Neural progenitor cell (in vitro differentiated cells): ENCODE data around the gene CHRNA4. TPM values are rescaled to one million over a fixed set of nuclear protein-coding genes. Genes with fewer than 3 reads are reported as not detected.

ENCODE experiments used
- DNase-seq: peaks from one replicate; pipeline ENCODE4 v3.0.0-alpha.2; 2016; ENCODE audit warnings: low spot score
- H2AFZ ChIP-seq: fragments of 200-600 bp; sonication (generic); replicated peaks from 2 replicates; pipeline ENCODE4 v1.6.1; 2016; ENCODE audit warnings: antibody characterized with exemption
- H3F3A ChIP-seq: fragments of 200-600 bp; sonication (generic); 2 replicates; pipeline ENCODE4 v1.6.1; 2016; ENCODE audit warnings: antibody characterized with exemption, low read depth
- H3K27ac ChIP-seq: fragments of 200-600 bp; sonication (generic); 2 replicates; pipeline ENCODE4 v1.5.1; 2016; ENCODE audit warnings: mild to moderate bottlenecking
- H3K27me3 ChIP-seq: fragments of 200-600 bp; sonication (generic); 2 replicates; pipeline ENCODE4 v1.6.1; 2016; ENCODE audit warnings: mild to moderate bottlenecking, moderate library complexity
- H3K36me3 ChIP-seq: fragments of 200-600 bp; sonication (generic); 2 replicates; pipeline ENCODE4 v1.5.1; 2016
- H3K4me1 ChIP-seq: fragments of 200-600 bp; sonication (generic); 2 replicates; pipeline ENCODE4 v1.6.1; 2016; ENCODE audit warnings: mixed run types
- H3K4me2 ChIP-seq: fragments of 200-600 bp; sonication (generic); 2 replicates; pipeline ENCODE4 v1.6.1; 2016
- H3K4me3 ChIP-seq: fragments of 200-600 bp; sonication (generic); 2 replicates; pipeline ENCODE4 v1.5.1; 2016
- H3K79me2 ChIP-seq: fragments of 200-600 bp; sonication (generic); 2 replicates; pipeline ENCODE4 v1.6.1; 2016; ENCODE audit warnings: low read depth
- H3K9ac ChIP-seq: fragments of 200-600 bp; sonication (generic); 2 replicates; pipeline ENCODE4 v1.6.1; 2016
- H3K9me3 ChIP-seq: fragments of 200-600 bp; sonication (generic); 2 replicates; pipeline ENCODE4 v1.5.1; 2016; ENCODE audit warnings: low read depth
- H4K20me1 ChIP-seq: fragments of 200-600 bp; sonication (generic); 2 replicates; pipeline ENCODE4 v1.6.1; 2016; ENCODE audit warnings: low read depth
- H3K27ac Mint-ChIP-seq: 3 replicates; pipeline ENCODE4 v1.8.0; 2021; ENCODE audit warnings: mixed read lengths
- H3K27me3 Mint-ChIP-seq: 2 replicates; pipeline ENCODE4 v1.8.0; 2022; ENCODE audit warnings: low read depth, mild to moderate bottlenecking, inconsistent platforms, moderate library complexity, mixed read lengths; ENCODE audit not compliant: insufficient read depth
- H3K36me3 Mint-ChIP-seq: 3 replicates; pipeline ENCODE4 v1.8.0; 2021; ENCODE audit warnings: mixed read lengths
- H3K4me1 Mint-ChIP-seq: 3 replicates; pipeline ENCODE4 v1.8.0; 2021; ENCODE audit warnings: mixed read lengths
- H3K4me3 Mint-ChIP-seq: 3 replicates; pipeline ENCODE4 v1.8.0; 2021; ENCODE audit warnings: mild to moderate bottlenecking, moderate library complexity, mixed read lengths
- H3K9me3 Mint-ChIP-seq: 3 replicates; pipeline ENCODE4 v1.8.0; 2020; ENCODE audit warnings: mixed read lengths
- CTCF ChIP-seq: fragments of 200-600 bp; sonication (generic); IDR thresholded peaks from 2 replicates; pipeline ENCODE4 v1.5.1; 2017; ENCODE audit warnings: antibody characterized with exemption, mild to moderate bottlenecking
- EZH2 ChIP-seq: fragments of 200-600 bp; sonication (generic); IDR thresholded peaks from 2 replicates; pipeline ENCODE4 v1.6.1; 2017; ENCODE audit warnings: antibody characterized with exemption, mild to moderate bottlenecking, moderate library complexity
- EZH2phosphoT487 ChIP-seq: fragments of 200-600 bp; sonication (generic); IDR thresholded peaks from 2 replicates; pipeline ENCODE4 v1.6.1; 2017; ENCODE audit warnings: antibody characterized with exemption
- total RNA-seq: library from RNA; depleted of rRNA; stranded (reverse); fragments of >200 nt; gene quantifications from 2 replicates; pipeline ENCODE4 v1.2.3, GENCODE V29; 2015; ENCODE audit warnings: low replicate concordance

CHRNA4 gene
- total RNA-seq, 1 donor from 2014 or later: not detected

DNA sequence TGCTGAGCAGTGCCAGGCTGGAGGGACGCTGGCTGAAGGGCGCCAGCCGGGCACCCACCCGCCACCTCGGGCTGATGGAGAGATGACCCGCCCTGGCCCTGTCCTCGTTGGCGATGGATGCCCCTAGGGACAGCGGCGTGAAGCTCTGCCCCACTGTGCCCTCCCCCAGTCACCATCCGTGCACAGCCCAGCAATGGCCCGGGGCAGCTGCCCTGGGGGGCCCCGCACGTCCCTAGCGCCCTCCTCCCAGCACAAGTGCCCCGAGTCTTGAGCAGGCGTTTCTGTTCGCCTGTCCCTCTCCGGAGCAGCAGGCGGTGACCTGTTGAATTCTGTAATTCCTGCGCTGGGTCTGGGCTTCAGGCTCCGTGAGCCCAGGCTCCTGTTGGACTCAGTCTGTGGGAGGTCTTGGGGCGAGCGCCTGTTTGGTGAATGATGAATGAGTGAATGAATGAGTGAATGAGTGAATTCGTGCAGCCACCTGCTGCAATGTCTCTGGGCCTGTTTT lies 36.8 kb upstream of the CHRNA4 start:
- Histone ChIP-seq H2AFZ (no peak overlapping the region), H3K4me1 (peaks cover 9% of the 10 kb centered on the region), H4K20me1 (no peaks in the 10 kb centered on the region), H3K79me2 (no peaks in the 10 kb centered on the region), H3K27me3 (peaks cover 5% of the 10 kb centered on the region), H3K9me3 (no peaks in the 10 kb centered on the region), H3F3A (no peaks in the 10 kb centered on the region), H3K4me3 (no peak overlapping the region), H3K9ac (no peak overlapping the region), H3K4me2 (no peak overlapping the region), H3K36me3 (no peaks in the 10 kb centered on the region), H3K27ac (no peak overlapping the region)
- Mint-ChIP-seq H3K27me3 (peaks cover 15% of the 10 kb centered on the region), H3K36me3 (no peaks in the 10 kb centered on the region), H3K4me1 (peaks cover 19% of the 10 kb centered on the region), H3K9me3 (no peaks in the 10 kb centered on the region), H3K4me3 (no peak overlapping the region), H3K27ac (peak overlapping the region; percentile 60)
- TF ChIP-seq CTCF: no peak
- no peak for TF ChIP-seq EZH2
- TF ChIP-seq EZH2phosphoT487: no peak
- DNase-seq: no peak

GRCh38 chr20:63397155-63397843 lies 36.1 kb upstream of the CHRNA4 start:
- H3K36me3 ChIP-seq: no peaks in the 10 kb centered on the region
- H3F3A ChIP-seq: no peaks in the 10 kb centered on the region
- no peak overlapping the region for H3K27ac ChIP-seq
- Mint-ChIP-seq H3K9me3 (peaks cover 2% of the 10 kb centered on the region), H3K36me3 (no peaks in the 10 kb centered on the region), H3K27me3 (peaks cover 17% of the 10 kb centered on the region), H3K4me1 (peaks cover 19% of the 10 kb centered on the region), H3K27ac (no peak overlapping the region), H3K4me3 (no peak overlapping the region)
- no peaks in the 10 kb centered on the region for H3K79me2 ChIP-seq
- peaks cover 9% of the 10 kb centered on the region for H3K4me1 ChIP-seq
- no peaks in the 10 kb centered on the region for H3K9me3 ChIP-seq
- no peak overlapping the region for H3K4me2 ChIP-seq
- no peak for DNase-seq
- H3K27me3 ChIP-seq: peaks cover 5% of the 10 kb centered on the region
- H2AFZ ChIP-seq: no peak overlapping the region
- TF ChIP-seq EZH2phosphoT487 (no peak), EZH2 (no peak), CTCF (no peak)
- no peak overlapping the region for H3K4me3 ChIP-seq
- no peaks in the 10 kb centered on the region for H4K20me1 ChIP-seq
- no peak overlapping the region for H3K9ac ChIP-seq

DNA sequence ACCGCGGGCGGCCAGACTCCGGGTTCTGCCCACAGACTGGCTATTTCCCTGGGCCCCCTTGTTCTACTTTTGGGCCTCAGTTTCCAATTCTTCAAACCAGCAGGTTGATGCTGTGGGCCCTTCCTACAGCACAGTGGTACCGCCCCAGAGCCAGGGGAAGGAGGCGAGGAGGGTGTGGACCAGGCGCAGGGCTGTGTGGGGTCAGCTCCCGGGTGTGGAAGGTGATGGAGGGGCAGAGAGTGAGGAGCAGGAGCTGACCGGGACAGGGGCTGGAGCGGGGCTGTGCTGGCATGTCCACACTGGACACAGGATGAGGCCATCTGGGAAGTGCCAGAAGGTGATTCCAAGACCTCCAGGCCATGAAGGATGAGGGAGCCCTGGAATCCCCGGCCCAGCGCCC lies 35.2 kb upstream of the CHRNA4 start:
- H3K4me1 ChIP-seq: peaks cover 9% of the 10 kb centered on the region
- no peak overlapping the region for H2AFZ ChIP-seq
- no peak overlapping the region for H3K27ac ChIP-seq
- H3K27me3 ChIP-seq: peaks cover 5% of the 10 kb centered on the region
- H3K27ac Mint-ChIP-seq: no peak overlapping the region
- no peaks in the 10 kb centered on the region for H3F3A ChIP-seq
- H3K9me3 ChIP-seq: no peaks in the 10 kb centered on the region
- H3K27me3 Mint-ChIP-seq: peaks cover 12% of the 10 kb centered on the region
- no peak for TF ChIP-seq EZH2
- TF ChIP-seq EZH2phosphoT487: no peak
- no peak for TF ChIP-seq CTCF
- no peak overlapping the region for H3K4me2 ChIP-seq
- H3K79me2 ChIP-seq: no peaks in the 10 kb centered on the region
- no peak overlapping the region for H3K9ac ChIP-seq
- H3K4me3 ChIP-seq: no peak overlapping the region
- H3K4me1 Mint-ChIP-seq: peaks cover 19% of the 10 kb centered on the region
- peaks cover 4% of the 10 kb centered on the region for H3K9me3 Mint-ChIP-seq
- no peaks in the 10 kb centered on the region for H3K36me3 ChIP-seq
- no peak overlapping the region for H3K4me3 Mint-ChIP-seq
- H4K20me1 ChIP-seq: no peaks in the 10 kb centered on the region
- H3K36me3 Mint-ChIP-seq: no peaks in the 10 kb centered on the region
- DNase-seq: no peak
